Neutrophil (primary cell): Measurements from ENCODE around the gene CACNA2D3.

Experiments
- H3K27ac ChIP-seq: fragments of 200-600 bp; sonication (generic); 2 replicates; pipeline ENCODE4 v1.5.1; 2016; ENCODE audit warnings: mild to moderate bottlenecking, moderate library complexity
- H3K27me3 ChIP-seq: fragments of 200-600 bp; sonication (generic); 2 replicates; pipeline ENCODE4 v1.6.0; 2016; ENCODE audit warnings: mild to moderate bottlenecking
- H3K36me3 ChIP-seq: fragments of 200-600 bp; sonication (generic); 2 replicates; pipeline ENCODE4 v1.5.1; 2017
- H3K4me1 ChIP-seq, 2 experiments: fragments of 200-600 bp in 1 of 2; sonication (generic) in 1 of 2; 1 replicate in 1 of 2; 2 replicates in 1 of 2; pipeline versions ENCODE4 v1.5.1 to v1.6.1; 2013 to 2016; ENCODE audit warnings: low read depth in 1 of 2, low read length in 1 of 2, mild to moderate bottlenecking in 1 of 2, moderate library complexity in 1 of 2; ENCODE audit not compliant: control insufficient read depth in 1 of 2, insufficient read depth in 1 of 2
- H3K4me3 ChIP-seq, 2 experiments: fragments of 200-600 bp in 1 of 2; sonication (generic) in 1 of 2; 1 replicate in 1 of 2; 2 replicates in 1 of 2; pipeline ENCODE4 v1.5.1; 2013 to 2016; ENCODE audit warnings: low read depth in 1 of 2, low read length in 1 of 2, mild to moderate bottlenecking in 1 of 2, moderate library complexity in 1 of 2
- H3K9me3 ChIP-seq: fragments of 200-600 bp; sonication (generic); 2 replicates; pipeline ENCODE4 v1.5.1; 2016
- CTCF ChIP-seq: fragments of 200-600 bp; sonication (generic); IDR thresholded peaks from 2 replicates; pipeline ENCODE4 v1.5.1; 2016; ENCODE audit warnings: antibody characterized with exemption

CACNA2D3 gene

DNA sequence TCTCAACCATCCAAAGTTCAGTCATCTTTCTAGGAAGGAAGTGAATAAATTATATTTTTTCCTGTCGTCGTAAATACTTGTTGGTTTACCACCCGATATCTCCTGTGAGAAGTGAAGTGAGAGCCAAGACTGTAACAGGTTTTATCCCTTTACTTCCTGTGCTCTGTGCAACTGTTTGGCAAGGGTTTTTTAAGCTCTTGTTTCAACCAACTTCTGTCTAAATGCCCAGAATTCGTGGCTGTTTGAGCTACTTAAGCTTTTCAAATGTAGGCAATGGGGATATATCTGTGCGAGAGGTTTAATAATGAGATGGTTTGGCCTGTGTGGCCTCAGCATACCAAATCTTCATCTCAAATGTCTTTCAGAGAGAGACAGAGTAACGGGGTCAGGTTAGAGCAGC lies 670.8 kb downstream of the CACNA2D3 start:
- no peaks in the 10 kb centered on the region for H3K9me3 ChIP-seq
- H3K4me3 ChIP-seq, result no peak overlapping the region
- H3K4me1 ChIP-seq, result no peaks in the 10 kb centered on the region
- TF ChIP-seq CTCF, result no peak
- no peaks in the 10 kb centered on the region for H3K27me3 ChIP-seq
- no peaks in the 10 kb centered on the region for H3K36me3 ChIP-seq
- H3K27ac ChIP-seq, result no peak overlapping the region

- Histone ChIP-seq H3K4me3 (no peak overlapping the region), H3K36me3 (no peaks in the 10 kb centered on the region), H3K4me1 (no peaks in the 10 kb centered on the region), H3K27me3 (no peaks in the 10 kb centered on the region), H3K27ac (no peak overlapping the region), H3K9me3 (no peaks in the 10 kb centered on the region)
- no peak for TF ChIP-seq CTCF
These were observed 674.8 kb downstream of the CACNA2D3 start for GRCh38 chr3:54797111-54797510.

- H3K9me3 ChIP-seq, result no peaks in the 10 kb centered on the region
- no peaks in the 10 kb centered on the region for H3K27me3 ChIP-seq
- no peak overlapping the region for H3K4me3 ChIP-seq
- no peaks in the 10 kb centered on the region for H3K36me3 ChIP-seq
- H3K27ac ChIP-seq, result no peak overlapping the region
- no peak for TF ChIP-seq CTCF
- H3K4me1 ChIP-seq, result no peaks in the 10 kb centered on the region
These were observed 678.1 kb downstream of the CACNA2D3 start for GRCh38 chr3:54800478-54800877.

GRCh38 chr3:54801977-54802376 lies 679.6 kb downstream of the CACNA2D3 start:
- Histone ChIP-seq H3K4me3 (no peak overlapping the region), H3K27ac (no peak overlapping the region), H3K4me1 (no peaks in the 10 kb centered on the region), H3K27me3 (no peaks in the 10 kb centered on the region), H3K9me3 (no peaks in the 10 kb centered on the region), H3K36me3 (no peaks in the 10 kb centered on the region)
- no peak for TF ChIP-seq CTCF

GRCh38 chr3:54810401-54810800 lies 688.0 kb downstream of the CACNA2D3 start:
- Histone ChIP-seq H3K27me3 (no peaks in the 10 kb centered on the region), H3K27ac (no peak overlapping the region), H3K4me1 (no peaks in the 10 kb centered on the region), H3K9me3 (no peaks in the 10 kb centered on the region), H3K36me3 (no peaks in the 10 kb centered on the region), H3K4me3 (no peak overlapping the region)
- no peak for TF ChIP-seq CTCF

GRCh38 chr3:54814224-54814623 lies 691.9 kb downstream of the CACNA2D3 start:
- no peaks in the 10 kb centered on the region for H3K36me3 ChIP-seq

More at GRCh38 chr3:54814224-54814623, 691.9 kb downstream of the CACNA2D3 start:
- no peak overlapping the region for H3K27ac ChIP-seq
- no peaks in the 10 kb centered on the region for H3K27me3 ChIP-seq
- H3K4me3 ChIP-seq, result no peak overlapping the region
- no peak for TF ChIP-seq CTCF
- H3K9me3 ChIP-seq, result no peaks in the 10 kb centered on the region
- no peaks in the 10 kb centered on the region for H3K4me1 ChIP-seq
